MM.1S (cell line): ENCODE measurements around the gene BTNL3.
"Not testable (repeated sequence)": the region's sequence is repeated elsewhere in the genome, so short reads cannot be mapped to it uniquely, and the experiment has no call there.

ENCODE experiments used
- DNase-seq: peaks from one replicate; pipeline ENCODE4 v3.0.0-alpha.2; 2015
- H2AFZ ChIP-seq: fragments of 300-600 bp; sonication (generic); 2 replicates; pipeline ENCODE4 v1.6.0; 2016; ENCODE audit warnings: antibody characterized with exemption, low read length
- H3F3A ChIP-seq: fragments of 300-600 bp; sonication (generic); 2 replicates; pipeline ENCODE4 v1.6.1; 2016; ENCODE audit warnings: mild to moderate bottlenecking, antibody characterized with exemption, low read length, moderate library complexity, mixed read lengths; ENCODE audit not compliant: insufficient read depth
- H3K27ac ChIP-seq: fragments of 300-600 bp; sonication (generic); 2 replicates; pipeline ENCODE4 v1.5.1; 2016; ENCODE audit warnings: mild to moderate bottlenecking, low read length
- H3K27me3 ChIP-seq: fragments of 300-600 bp; sonication (generic); replicated peaks from 2 replicates; pipeline ENCODE4 v1.6.0; 2016; ENCODE audit warnings: low read length; ENCODE audit not compliant: insufficient read depth
- H3K36me3 ChIP-seq: fragments of 300-600 bp; sonication (generic); replicated peaks from 2 replicates; pipeline ENCODE4 v1.6.1; 2016; ENCODE audit warnings: mild to moderate bottlenecking, low read length, mixed read lengths; ENCODE audit not compliant: insufficient read depth
- H3K4me1 ChIP-seq: fragments of 300-600 bp; sonication (generic); 2 replicates; pipeline ENCODE4 v1.6.1; 2016; ENCODE audit warnings: low read length, mixed read lengths
- H3K4me2 ChIP-seq: fragments of 300-600 bp; sonication (generic); 2 replicates; pipeline ENCODE4 v1.6.0; 2016; ENCODE audit warnings: low read depth, low read length
- H3K4me3 ChIP-seq: fragments of 300-600 bp; sonication (generic); 2 replicates; pipeline ENCODE4 v1.5.1; 2016; ENCODE audit warnings: low read length, mixed read lengths
- H3K79me2 ChIP-seq: fragments of 300-600 bp; sonication (generic); 2 replicates; pipeline ENCODE4 v1.6.1; 2016; ENCODE audit warnings: mixed run types, low read length, mixed read lengths
- H3K9ac ChIP-seq: fragments of 300-600 bp; sonication (generic); 2 replicates; pipeline ENCODE4 v1.6.1; 2016; ENCODE audit warnings: low read length, mixed read lengths
- H3K9me2 ChIP-seq: fragments of 300-600 bp; sonication (generic); replicated peaks from 2 replicates; pipeline ENCODE4 v1.6.1; 2016; ENCODE audit warnings: mild to moderate bottlenecking, low read length, mixed read lengths; ENCODE audit not compliant: insufficient read depth
- H3K9me3 ChIP-seq: fragments of 300-600 bp; sonication (generic); replicated peaks from 2 replicates; pipeline ENCODE4 v1.6.1; 2016; ENCODE audit warnings: mild to moderate bottlenecking, low read length, mixed read lengths; ENCODE audit not compliant: insufficient read depth
- H4K20me1 ChIP-seq: fragments of 300-600 bp; sonication (generic); 2 replicates; pipeline ENCODE4 v1.6.1; 2016; ENCODE audit warnings: mild to moderate bottlenecking, low read length, moderate library complexity, mixed read lengths; ENCODE audit not compliant: insufficient read depth
- CTCF ChIP-seq: fragments of 300-600 bp; sonication (generic); IDR thresholded peaks from 2 replicates; pipeline ENCODE4 v1.5.1; 2016; ENCODE audit warnings: antibody characterized with exemption, low read length, mixed read lengths
- EZH2 ChIP-seq: fragments of 300-600 bp; sonication (generic); optimal IDR thresholded peaks from 2 replicates; pipeline ENCODE3; 2017; ENCODE audit warnings: low read depth, mild to moderate bottlenecking, antibody characterized with exemption, low read length, mixed read lengths
- EZH2phosphoT487 ChIP-seq: fragments of 300-600 bp; sonication (generic); IDR thresholded peaks from 2 replicates; pipeline ENCODE4 v1.6.1; 2018; ENCODE audit warnings: antibody characterized with exemption, low read length

BTNL3 gene

GRCh38 chr5:181044662-181045305, 56.1 kb downstream of the BTNL3 start:
- H3K9me2 ChIP-seq = no peaks in the 10 kb centered on the region
- DNase-seq = no peak
- H3K36me3 ChIP-seq = no peaks in the 10 kb centered on the region
- H4K20me1 ChIP-seq = no peaks in the 10 kb centered on the region
- H3K9ac ChIP-seq = no peak overlapping the region
- no peaks in the 10 kb centered on the region for H3F3A ChIP-seq
- H3K4me1 ChIP-seq = no peaks in the 10 kb centered on the region
- H2AFZ ChIP-seq = no peak overlapping the region
- peaks cover 64% of the 10 kb centered on the region for H3K27me3 ChIP-seq
- H3K4me2 ChIP-seq = no peak overlapping the region
- TF ChIP-seq CTCF (no peak), EZH2phosphoT487 (no peak), EZH2 (no peak)
- H3K27ac ChIP-seq = no peak overlapping the region
- H3K9me3 ChIP-seq = no peaks in the 10 kb centered on the region
- no peak overlapping the region for H3K4me3 ChIP-seq
- H3K79me2 ChIP-seq = no peaks in the 10 kb centered on the region

GRCh38 chr5:181045316-181045715, 56.7 kb downstream of the BTNL3 start:
- H2AFZ ChIP-seq = no peak overlapping the region
- no peak overlapping the region for H3K4me2 ChIP-seq

GRCh38 chr5:181045857-181046256, 57.2 kb downstream of the BTNL3 start:
- not testable (repeated sequence) for H4K20me1 ChIP-seq, H3K27ac ChIP-seq, H3K4me3 ChIP-seq, H3K9ac ChIP-seq, H3K4me2 ChIP-seq, H3K9me3 ChIP-seq, H3K36me3 ChIP-seq, H3F3A ChIP-seq, H3K4me1 ChIP-seq, H3K79me2 ChIP-seq, DNase-seq, H3K9me2 ChIP-seq, H2AFZ ChIP-seq
- peaks cover 64% of the 10 kb centered on the region for H3K27me3 ChIP-seq

More at GRCh38 chr5:181045316-181045715, 56.7 kb downstream of the BTNL3 start:
- Histone ChIP-seq H3K36me3 (no peaks in the 10 kb centered on the region), H3F3A (no peaks in the 10 kb centered on the region), H3K4me1 (no peaks in the 10 kb centered on the region), H3K27ac (no peak overlapping the region), H3K9me2 (no peaks in the 10 kb centered on the region), H3K9me3 (no peaks in the 10 kb centered on the region), H3K27me3 (peaks cover 64% of the 10 kb centered on the region), H3K9ac (no peak overlapping the region), H3K4me3 (no peak overlapping the region), H4K20me1 (no peaks in the 10 kb centered on the region), H3K79me2 (no peaks in the 10 kb centered on the region)
- DNase-seq = no peak
- TF ChIP-seq CTCF (no peak), EZH2 (no peak), EZH2phosphoT487 (no peak)

- no peak overlapping the region for H3K4me2 ChIP-seq
Measured at GRCh38 chr5:181047288-181047687, 58.6 kb downstream of the BTNL3 start.

More at GRCh38 chr5:181047288-181047687, 58.6 kb downstream of the BTNL3 start:
- Histone ChIP-seq H3K9ac (no peak overlapping the region), H3F3A (no peaks in the 10 kb centered on the region), H3K4me3 (no peak overlapping the region), H3K27ac (no peak overlapping the region), H3K79me2 (no peaks in the 10 kb centered on the region), H3K9me3 (no peaks in the 10 kb centered on the region), H4K20me1 (no peaks in the 10 kb centered on the region), H3K4me1 (no peaks in the 10 kb centered on the region), H2AFZ (no peak overlapping the region), H3K36me3 (no peaks in the 10 kb centered on the region), H3K27me3 (peaks cover 62% of the 10 kb centered on the region), H3K9me2 (no peaks in the 10 kb centered on the region)
- TF ChIP-seq CTCF (no peak), EZH2 (no peak), EZH2phosphoT487 (no peak)
- DNase-seq = no peak
